Measurements from ENCODE around the gene ROBO1.

GRCh38 chr3:79358327-79358726, 409.5 kb downstream of the ROBO1 start:
- TF ChIP-seq CTCF (IDR thresholded peaks at IDR 0.05) (no peak), EZH2phosphoT487 (IDR thresholded peaks at IDR 0.05) (no peak)
